H9 (cell line): ENCODE measurements around the gene FAM162A. TPM values are rescaled to one million over a fixed set of nuclear protein-coding genes. Genes with fewer than 3 reads are reported as not detected.

Experiments
- DNase-seq: peaks from one replicate; pipeline ENCODE4 v3.0.0-alpha.2; 2017
- H2AFZ ChIP-seq: one replicate; pipeline ENCODE4 v1.6.1; 2013; ENCODE audit warnings: mild to moderate bottlenecking, low read length, control low read depth, moderate library complexity
- H2AK5ac ChIP-seq: 2 replicates; pipeline ENCODE4 v1.6.1; 2013; ENCODE audit warnings: low read length, control low read depth, mixed read lengths; ENCODE audit not compliant: insufficient read length
- H2BK120ac ChIP-seq: one replicate; pipeline ENCODE4 v1.6.1; 2013; ENCODE audit warnings: low read depth, mild to moderate bottlenecking, low read length, control low read depth, inconsistent platforms; ENCODE audit not compliant: poor library complexity, severe bottlenecking
- H2BK12ac ChIP-seq: 2 replicates; pipeline ENCODE4 v1.6.1; 2013; ENCODE audit warnings: low read length, control low read depth, mixed read lengths, low read depth; ENCODE audit not compliant: insufficient read length
- H2BK15ac ChIP-seq: 2 replicates; pipeline ENCODE4 v1.6.1; 2013; ENCODE audit warnings: low read depth, low read length, control low read depth
- H2BK20ac ChIP-seq: one replicate; pipeline ENCODE4 v1.6.1; 2013; ENCODE audit warnings: low read depth, mild to moderate bottlenecking, low read length, control low read depth, inconsistent platforms; ENCODE audit not compliant: poor library complexity, severe bottlenecking
- H2BK5ac ChIP-seq: 2 replicates; pipeline ENCODE4 v1.6.1; 2013; ENCODE audit warnings: low read length, control low read depth, mixed read lengths; ENCODE audit not compliant: insufficient read length
- H3K14ac ChIP-seq: 2 replicates; pipeline ENCODE4 v1.6.1; 2013; ENCODE audit warnings: low read length, control low read depth; ENCODE audit not compliant: insufficient read depth
- H3K18ac ChIP-seq: 2 replicates; pipeline ENCODE4 v1.6.1; 2013; ENCODE audit warnings: low read depth, mild to moderate bottlenecking, mixed read lengths, low read length, control low read depth; ENCODE audit not compliant: insufficient read length
- H3K23ac ChIP-seq: 2 replicates; pipeline ENCODE4 v1.6.1; 2013; ENCODE audit warnings: low read length, control low read depth, mixed read lengths, low read depth; ENCODE audit not compliant: insufficient read length
- H3K23me2 ChIP-seq: 2 replicates; pipeline ENCODE4 v1.6.1; 2013; ENCODE audit warnings: low read depth, mild to moderate bottlenecking, mixed read lengths, low read length, control low read depth; ENCODE audit not compliant: insufficient read length, poor library complexity, severe bottlenecking
- H3K27ac ChIP-seq: 2 replicates; pipeline ENCODE4 v1.5.1; 2013; ENCODE audit warnings: low read length, control low read depth, mixed read lengths, low read depth; ENCODE audit not compliant: insufficient read length
- H3K27me3 ChIP-seq: 2 replicates; pipeline ENCODE4 v1.6.1; 2013; ENCODE audit warnings: low read length, control low read depth, inconsistent platforms; ENCODE audit not compliant: insufficient read depth
- H3K4ac ChIP-seq: 2 replicates; pipeline ENCODE4 v1.6.1; 2013; ENCODE audit warnings: low read depth, mild to moderate bottlenecking, control low read depth, inconsistent platforms, low read length, moderate library complexity
- H3K4me1 ChIP-seq: 2 replicates; pipeline ENCODE4 v1.6.1; 2013; ENCODE audit warnings: low read length, control low read depth, inconsistent platforms; ENCODE audit not compliant: insufficient read depth
- H3K4me2 ChIP-seq: 2 replicates; pipeline ENCODE4 v1.6.1; 2013; ENCODE audit warnings: low read length, control low read depth, mixed read lengths; ENCODE audit not compliant: insufficient read length, insufficient read depth
- H3K56ac ChIP-seq: 2 replicates; pipeline ENCODE4 v1.6.1; 2013; ENCODE audit warnings: low read depth, mild to moderate bottlenecking, mixed read lengths, low read length, control low read depth; ENCODE audit not compliant: insufficient read length
- H3K79me1 ChIP-seq: 2 replicates; pipeline ENCODE4 v1.6.1; 2013; ENCODE audit warnings: low read depth, mild to moderate bottlenecking, moderate library complexity, low read length, control low read depth, inconsistent platforms; ENCODE audit not compliant: insufficient read depth, poor library complexity, severe bottlenecking
- H3K79me2 ChIP-seq: 2 replicates; pipeline ENCODE4 v1.6.1; 2013; ENCODE audit warnings: low read length, control low read depth, inconsistent platforms; ENCODE audit not compliant: insufficient read depth
- H3K9ac ChIP-seq: 2 replicates; pipeline ENCODE4 v1.6.1; 2013; ENCODE audit warnings: low read length, control low read depth, mixed read lengths; ENCODE audit not compliant: insufficient read length; ENCODE audit errors: extremely low read depth
- H3K9me3 ChIP-seq: one replicate; pipeline ENCODE4 v1.6.1; 2013; ENCODE audit warnings: low read depth, low read length, inconsistent platforms; ENCODE audit not compliant: control insufficient read depth
- H3T11ph ChIP-seq: one replicate; pipeline ENCODE4 v1.6.1; 2013; ENCODE audit warnings: mild to moderate bottlenecking, low read length, control low read depth, inconsistent platforms
- H4K20me1 ChIP-seq: one replicate; pipeline ENCODE4 v1.6.1; 2013; ENCODE audit not compliant: control insufficient read depth, insufficient read length, insufficient read depth
- H4K5ac ChIP-seq: 2 replicates; pipeline ENCODE4 v1.6.1; 2013; ENCODE audit warnings: low read depth, mild to moderate bottlenecking, mixed read lengths, low read length, control low read depth; ENCODE audit not compliant: insufficient read length
- H4K8ac ChIP-seq: replicated peaks from 2 replicates; pipeline ENCODE4 v1.6.1; 2013; ENCODE audit warnings: low read length, control low read depth, mixed read lengths, low read depth; ENCODE audit not compliant: insufficient read length
- H4K91ac ChIP-seq: 2 replicates; pipeline ENCODE4 v1.6.1; 2013; ENCODE audit warnings: low read depth, mild to moderate bottlenecking, moderate library complexity, mixed read lengths, low read length, control low read depth; ENCODE audit not compliant: insufficient read length
- H3K27ac Mint-ChIP-seq, 3 experiments: 2 replicates in 2 of 3; 3 replicates in 1 of 3; pipeline ENCODE4 v1.8.0; 2020 to 2021; ENCODE audit warnings: mixed read lengths in 3 of 3, mild to moderate bottlenecking in 1 of 3, moderate library complexity in 1 of 3
- H3K27me3 Mint-ChIP-seq: 2 replicates; pipeline ENCODE4 v1.8.0; 2021; ENCODE audit warnings: low read depth, mild to moderate bottlenecking, moderate library complexity, mixed read lengths
- H3K36me3 Mint-ChIP-seq, 3 experiments: 2 replicates in 2 of 3; 3 replicates in 1 of 3; pipeline ENCODE4 v1.8.0; 2020 to 2021; ENCODE audit warnings: low read depth in 3 of 3, mixed read lengths in 3 of 3; ENCODE audit not compliant: insufficient read depth in 1 of 3
- H3K4me1 Mint-ChIP-seq, 2 experiments: 2 replicates each; pipeline ENCODE4 v1.8.0; 2020; ENCODE audit warnings: mixed read lengths in 2 of 2
- H3K4me3 Mint-ChIP-seq, 2 experiments: 2 replicates in 1 of 2; 3 replicates in 1 of 2; pipeline ENCODE4 v1.8.0; 2020 to 2021; ENCODE audit warnings: mild to moderate bottlenecking in 2 of 2, mixed read lengths in 2 of 2, moderate library complexity in 1 of 2
- H3K9me3 Mint-ChIP-seq, 2 experiments: 2 replicates in 1 of 2; 3 replicates in 1 of 2; pipeline ENCODE4 v1.8.0; 2020; ENCODE audit warnings: mild to moderate bottlenecking in 2 of 2, mixed read lengths in 2 of 2, moderate library complexity in 1 of 2
- WGBS: extraction: QIAGEN DNeasy Blood & Tissue Kit; methylation state at CpG from one replicate; pipeline ENCODE4 v1.1.7; 2013; ENCODE audit warnings: missing lambda C conversion rate, low lambda C conversion rate, mixed read lengths; ENCODE audit not compliant: insufficient read length; ENCODE audit errors: extremely low coverage; 5-methylcytosine and 5-hydroxymethylcytosine counted together
- total RNA-seq: library from RNA; stranded (reverse); gene quantifications from 2 replicates; pipeline ENCODE4 v1.2.1, GENCODE V29; 2021
- TF ChIP-seq, protein P1 (sequence below): fragments of 200-600 bp; sonication (generic); conservative IDR thresholded peaks from 3 replicates; pipeline ENCODE4 v1.8.0; 2021; ENCODE audit warnings: antibody characterized with exemption, mild to moderate bottlenecking

FAM162A gene
- total RNA-seq, 1 experiment from 2014 or later, result 78.5 TPM

DNA sequence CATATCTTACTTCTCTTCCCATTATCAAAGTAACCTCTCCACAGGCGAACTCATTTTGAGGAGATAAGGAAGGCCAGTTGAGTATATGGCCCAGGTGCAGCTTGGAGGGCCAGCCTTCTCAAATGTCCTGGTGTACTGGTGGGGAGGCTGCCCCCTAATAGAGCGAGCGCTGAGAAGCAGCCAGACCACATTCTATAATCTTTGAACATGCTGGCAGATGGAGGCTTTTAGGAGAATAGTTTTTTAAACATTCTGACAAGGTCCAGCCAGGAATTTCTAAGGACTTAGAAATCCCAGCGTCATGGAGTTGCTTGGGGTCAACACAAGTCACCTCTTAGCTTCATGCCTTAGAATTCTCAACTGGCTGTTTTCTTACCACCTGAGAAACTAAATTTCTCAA lies 26.1 kb downstream of the FAM162A start:
- H3K4ac ChIP-seq, result no peak overlapping the region
- H3T11ph ChIP-seq, result no peak overlapping the region
- Mint-ChIP-seq H3K9me3 (no peaks in the 10 kb centered on the region), H3K4me3 (no peak overlapping the region), H3K27ac (no peak overlapping the region), H3K27me3 (no peaks in the 10 kb centered on the region), H3K4me1 (peaks cover 7 to 10% of the 10 kb centered on the region in 2 experiments), H3K36me3 (peaks cover 8 to 50% (median 39%) of the 10 kb centered on the region in 3 experiments; a peak in 6 of 7 replicates)
- H2AK5ac ChIP-seq, result no peak overlapping the region
- H4K20me1 ChIP-seq, result no peaks in the 10 kb centered on the region
- H3K4me2 ChIP-seq, result no peak overlapping the region
- no peak overlapping the region for H2BK5ac ChIP-seq
- no peaks in the 10 kb centered on the region for H3K9me3 ChIP-seq
- H3K4me1 ChIP-seq, result no peaks in the 10 kb centered on the region
- H3K79me2 ChIP-seq, result no peaks in the 10 kb centered on the region
- no peaks in the 10 kb centered on the region for H3K27me3 ChIP-seq
- H3K79me1 ChIP-seq, result no peaks in the 10 kb centered on the region
- no peak overlapping the region for H4K91ac ChIP-seq
- H2BK12ac ChIP-seq, result no peak overlapping the region
- DNase-seq, result no peak
- H3K23me2 ChIP-seq, result peaks cover under 1% of the 10 kb centered on the region
- no peak overlapping the region for H4K5ac ChIP-seq
- no peak overlapping the region for H3K14ac ChIP-seq
- no peak overlapping the region for H4K8ac ChIP-seq
- no peak overlapping the region for H2BK120ac ChIP-seq
- no peak overlapping the region for H3K56ac ChIP-seq
- WGBS, result no CpG with 5 or more reads among the region's 4 CpGs
- TF ChIP-seq, protein P1, sequence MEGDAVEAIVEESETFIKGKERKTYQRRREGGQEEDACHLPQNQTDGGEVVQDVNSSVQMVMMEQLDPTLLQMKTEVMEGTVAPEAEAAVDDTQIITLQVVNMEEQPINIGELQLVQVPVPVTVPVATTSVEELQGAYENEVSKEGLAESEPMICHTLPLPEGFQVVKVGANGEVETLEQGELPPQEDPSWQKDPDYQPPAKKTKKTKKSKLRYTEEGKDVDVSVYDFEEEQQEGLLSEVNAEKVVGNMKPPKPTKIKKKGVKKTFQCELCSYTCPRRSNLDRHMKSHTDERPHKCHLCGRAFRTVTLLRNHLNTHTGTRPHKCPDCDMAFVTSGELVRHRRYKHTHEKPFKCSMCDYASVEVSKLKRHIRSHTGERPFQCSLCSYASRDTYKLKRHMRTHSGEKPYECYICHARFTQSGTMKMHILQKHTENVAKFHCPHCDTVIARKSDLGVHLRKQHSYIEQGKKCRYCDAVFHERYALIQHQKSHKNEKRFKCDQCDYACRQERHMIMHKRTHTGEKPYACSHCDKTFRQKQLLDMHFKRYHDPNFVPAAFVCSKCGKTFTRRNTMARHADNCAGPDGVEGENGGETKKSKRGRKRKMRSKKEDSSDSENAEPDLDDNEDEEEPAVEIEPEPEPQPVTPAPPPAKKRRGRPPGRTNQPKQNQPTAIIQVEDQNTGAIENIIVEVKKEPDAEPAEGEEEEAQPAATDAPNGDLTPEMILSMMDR, result no peak
- no peak overlapping the region for H2BK15ac ChIP-seq
- H3K18ac ChIP-seq, result no peak overlapping the region
- H3K27ac ChIP-seq, result no peak overlapping the region
- no peak overlapping the region for H3K23ac ChIP-seq
- no peak overlapping the region for H3K9ac ChIP-seq
- no peak overlapping the region for H2BK20ac ChIP-seq
- H2AFZ ChIP-seq, result no peak overlapping the region
